Activated naive CD4-positive, alpha-beta T cell treated with anti-CD3 and anti-CD28 coated beads for 36 hours (primary cell): ENCODE results near the gene EBF4. TPM values are rescaled to one million over a fixed set of nuclear protein-coding genes. Genes with fewer than 3 reads are reported as not detected.
"Not testable (repeated sequence)": the region's sequence is repeated elsewhere in the genome, so short reads cannot be mapped to it uniquely, and the experiment has no call there.

Source experiments
- CTCF ChIA-PET: fragments of 350-600 bp; sonication (Branson Sonifier 250); formaldehyde crosslinking; loops from one replicate; lab custom pipeline; 2021; ENCODE audit warnings: antibody characterized with exemption; lab: Charles Lee
- DNase-seq: peaks from one replicate; pipeline ENCODE4 v3.0.0-alpha.2; 2020
- H3K27ac Mint-ChIP-seq: one replicate; pipeline ENCODE4 v1.8.0; 2021; ENCODE audit warnings: mild to moderate bottlenecking, mixed read lengths
- H3K27me3 Mint-ChIP-seq: one replicate; pipeline ENCODE4 v1.8.0; 2021; ENCODE audit warnings: low read depth, mixed read lengths
- H3K36me3 Mint-ChIP-seq: one replicate; pipeline ENCODE4 v1.8.0; 2021; ENCODE audit warnings: low read depth, mixed read lengths
- H3K4me1 Mint-ChIP-seq: one replicate; pipeline ENCODE4 v1.8.0; 2021; ENCODE audit warnings: low read depth, mixed read lengths
- H3K4me3 Mint-ChIP-seq: one replicate; pipeline ENCODE4 v1.8.0; 2021; ENCODE audit warnings: mild to moderate bottlenecking, moderate library complexity, mixed read lengths
- H3K9me3 Mint-ChIP-seq: one replicate; pipeline ENCODE4 v1.8.0; 2021; ENCODE audit warnings: mixed read lengths
- intact Hi-C: fragments of 100-400 bp; cut with micrococcal nuclease; formaldehyde crosslinking; loops from one replicate; pipeline ENCODE4 v1.15.1; 2023
- microRNA-seq: library from miRNA; unstranded; fragments of <30 nt; microRNA quantifications from one replicate; pipeline ENCODE4 v1.2.0, GENCODE V29; 2022; ENCODE audit warnings: borderline microRNAs expressed, borderline replicate concordance
- total RNA-seq, 2 experiments: library from RNA; stranded (reverse); gene quantifications; one replicate each; pipeline ENCODE4 v1.2.3, GENCODE V29; 2021

EBF4 gene
- total RNA-seq, 2 experiments from 2014 or later: 3.2 to 3.5 TPM

GRCh38 chr20:2804852-2805688 lies 112.5 kb downstream of the EBF4 start:
- CTCF ChIA-PET: no interaction called here

GRCh38 chr20:2805689-2806350 lies 113.2 kb downstream of the EBF4 start:
- no peaks in the 10 kb centered on the region for H3K36me3 Mint-ChIP-seq
- no peak overlapping the region for H3K4me3 Mint-ChIP-seq
- no peak overlapping the region for H3K27ac Mint-ChIP-seq
- intact Hi-C loops: no loop called here
- no peaks in the 10 kb centered on the region for H3K9me3 Mint-ChIP-seq
- peaks cover 41% of the 10 kb centered on the region for H3K27me3 Mint-ChIP-seq
- CTCF ChIA-PET: no interaction called here
- H3K4me1 Mint-ChIP-seq: peaks cover 7% of the 10 kb centered on the region
- no peak for DNase-seq

More at GRCh38 chr20:2804852-2805688, 112.5 kb downstream of the EBF4 start:
- H3K27ac Mint-ChIP-seq: no peak overlapping the region
- no peaks in the 10 kb centered on the region for H3K36me3 Mint-ChIP-seq
- peaks cover 44% of the 10 kb centered on the region for H3K27me3 Mint-ChIP-seq
- DNase-seq: no peak
- intact Hi-C loops: no loop called here
- no peaks in the 10 kb centered on the region for H3K9me3 Mint-ChIP-seq
- peaks cover 10% of the 10 kb centered on the region for H3K4me1 Mint-ChIP-seq
- H3K4me3 Mint-ChIP-seq: no peak overlapping the region

GRCh38 chr20:2806351-2806701 lies 113.7 kb downstream of the EBF4 start:
- no peak for DNase-seq
- Mint-ChIP-seq H3K27ac (no peak overlapping the region), H3K36me3 (no peaks in the 10 kb centered on the region), H3K9me3 (no peaks in the 10 kb centered on the region), H3K4me1 (peaks cover 2% of the 10 kb centered on the region), H3K27me3 (peaks cover 41% of the 10 kb centered on the region), H3K4me3 (no peak overlapping the region)
- CTCF ChIA-PET: no interaction called here
- intact Hi-C loops: no loop called here

- H3K27ac Mint-ChIP-seq: no peak overlapping the region
- intact Hi-C loops: no loop called here
- CTCF ChIA-PET: no interaction called here
- H3K27me3 Mint-ChIP-seq: peaks cover 38% of the 10 kb centered on the region
- no peak overlapping the region for H3K4me3 Mint-ChIP-seq
- peaks cover 2% of the 10 kb centered on the region for H3K36me3 Mint-ChIP-seq
- H3K4me1 Mint-ChIP-seq: no peaks in the 10 kb centered on the region
- no peak for DNase-seq
- H3K9me3 Mint-ChIP-seq: peaks cover 3% of the 10 kb centered on the region
Observed at GRCh38 chr20:2807019-2807418, 114.4 kb downstream of the EBF4 start.

- intact Hi-C loops, H3K9me3 Mint-ChIP-seq, H3K4me3 Mint-ChIP-seq, DNase-seq, H3K27ac Mint-ChIP-seq, H3K36me3 Mint-ChIP-seq, H3K4me1 Mint-ChIP-seq: not testable (repeated sequence)
- CTCF ChIA-PET: interaction anchor here (0.6 kb wide), 1 partner anchor 13 kb away, joined by 8 read pairs; no protein-coding TSS in a partner anchor
- H3K27me3 Mint-ChIP-seq: peaks cover 35% of the 10 kb centered on the region
Observed at GRCh38 chr20:2807929-2808328, 115.3 kb downstream of the EBF4 start.

- DNase-seq: no peak
- Mint-ChIP-seq H3K36me3 (peaks cover 3% of the 10 kb centered on the region), H3K4me3 (no peak overlapping the region), H3K27ac (no peak overlapping the region), H3K27me3 (peaks cover 27% of the 10 kb centered on the region), H3K9me3 (peaks cover 8% of the 10 kb centered on the region), H3K4me1 (no peaks in the 10 kb centered on the region)
- intact Hi-C loops: no loop called here
- CTCF ChIA-PET: interaction anchor here (0.6 kb wide), 1 partner anchor 55 kb away, joined by 7 read pairs; no protein-coding TSS in a partner anchor
Observed at GRCh38 chr20:2809690-2810089, 117.1 kb downstream of the EBF4 start.

Small RNA genes lying within 50 kb of the gene (microRNA-seq; reads per million reads assigned to microRNA genes)
- gene MIR1292: 53.8 reads per million, percentile 51 among the genes with 10 or more reads in this experiment

Other genes starting within 250 kb of the EBF4 start
- gene SNRPB, start 222.0 kb upstream of the EBF4 start, total RNA-seq: 100 to 1,000 TPM; 422 to 431 TPM
- gene ZNF343, start 183.9 kb upstream of the EBF4 start, total RNA-seq: 1 to 10 TPM; 5.3 to 5.7 TPM
- gene TMC2, start 156.2 kb upstream of the EBF4 start, total RNA-seq: not detected
- 100 to 1,000 TPM; 385 to 405 TPM for gene NOP56, start 40.1 kb upstream of the EBF4 start, total RNA-seq
- 100 to 1,000 TPM; 123 to 125 TPM for gene IDH3B, start 28.6 kb upstream of the EBF4 start, total RNA-seq
- 1 to 10 TPM; 2.0 to 2.2 TPM for gene CPXM1, start 107.8 kb downstream of the EBF4 start, total RNA-seq
- gene C20orf141, start 122.2 kb downstream of the EBF4 start, total RNA-seq: not detected
- not detected for gene TMEM239, start 123.6 kb downstream of the EBF4 start, total RNA-seq
- gene PCED1A, start 147.9 kb downstream of the EBF4 start, total RNA-seq: 10 to 100 TPM; 44.6 to 44.8 TPM
- 10 to 100 TPM; 39.0 to 42.0 TPM for gene VPS16, start 148.0 kb downstream of the EBF4 start, total RNA-seq
- gene PTPRA, start 180.7 kb downstream of the EBF4 start, total RNA-seq: 10 to 100 TPM; 31.7 to 32.7 TPM